Activated naive CD8-positive, alpha-beta T cell treated with anti-CD3 and anti-CD28 coated beads, Interleukin-2, amount 10 ng/mL, durations not matched to agents 7 days and 5 days (primary cell): ENCODE measurements around the gene SMPD2. TPM values are rescaled to one million over a fixed set of nuclear protein-coding genes. Genes with fewer than 3 reads are reported as not detected.

Source experiments
- ATAC-seq: fragments of 150-1000 bp; cut with Tn5 transposase; one replicate; pipeline ENCODE4 v1.10.0; 2021; ENCODE audit warnings: low read depth, moderate library complexity
- POLR2A ChIA-PET: fragments of 350-600 bp; sonication (Branson Sonifier 250); formaldehyde crosslinking; loops from one replicate; lab custom pipeline; 2021; ENCODE audit warnings: antibody characterized with exemption; lab: Charles Lee
- DNase-seq: peaks from one replicate; pipeline ENCODE4 v3.0.0; 2021
- H3K27ac Mint-ChIP-seq: one replicate; pipeline ENCODE4 v1.8.0; 2022; ENCODE audit warnings: mild to moderate bottlenecking, mixed read lengths
- H3K27me3 Mint-ChIP-seq: one replicate; pipeline ENCODE4 v1.8.0; 2022; ENCODE audit warnings: mild to moderate bottlenecking, moderate library complexity, mixed read lengths
- H3K36me3 Mint-ChIP-seq: one replicate; pipeline ENCODE4 v1.8.0; 2021; ENCODE audit warnings: mild to moderate bottlenecking, mixed read lengths
- H3K4me1 Mint-ChIP-seq: one replicate; pipeline ENCODE4 v1.8.0; 2021; ENCODE audit warnings: mixed read lengths
- H3K4me3 Mint-ChIP-seq: one replicate; pipeline ENCODE4 v1.8.0; 2022; ENCODE audit warnings: mild to moderate bottlenecking, moderate library complexity, mixed read lengths
- H3K9me3 Mint-ChIP-seq: one replicate; pipeline ENCODE4 v1.8.0; 2021; ENCODE audit warnings: mixed read lengths
- total RNA-seq, 2 experiments: library from RNA; stranded (reverse); gene quantifications; one replicate each; pipeline ENCODE4 v1.2.3, GENCODE V29; 2021

SMPD2 gene
- total RNA-seq, 2 experiments from 2014 or later = 15.6 to 16.6 TPM

- POLR2A ChIA-PET = no interaction called here
- H3K4me3 Mint-ChIP-seq = no peak overlapping the region
- ATAC-seq = no peak
- no peaks in the 10 kb centered on the region for H3K36me3 Mint-ChIP-seq
- peaks cover 2% of the 10 kb centered on the region for H3K27me3 Mint-ChIP-seq
- no peak for DNase-seq
- peaks cover 3% of the 10 kb centered on the region for H3K4me1 Mint-ChIP-seq
- H3K27ac Mint-ChIP-seq = no peak overlapping the region
- no peaks in the 10 kb centered on the region for H3K9me3 Mint-ChIP-seq
Observed at GRCh38 chr6:109429496-109429895, 11.0 kb upstream of the SMPD2 start.

GRCh38 chr6:109434456-109434855, 6.1 kb upstream of the SMPD2 start:
- H3K27ac Mint-ChIP-seq = no peak overlapping the region
- DNase-seq = no peak
- no peaks in the 10 kb centered on the region for H3K36me3 Mint-ChIP-seq
- POLR2A ChIA-PET = interaction anchor here (0.7 kb wide), 2 partner anchors 57 to 899 kb away, joined by 3 read pairs; no protein-coding TSS in a partner anchor
- ATAC-seq = no peak
- no peaks in the 10 kb centered on the region for H3K9me3 Mint-ChIP-seq
- no peaks in the 10 kb centered on the region for H3K27me3 Mint-ChIP-seq
- no peak overlapping the region for H3K4me3 Mint-ChIP-seq
- H3K4me1 Mint-ChIP-seq = no peaks in the 10 kb centered on the region

GRCh38 chr6:109436041-109436440, 4.5 kb upstream of the SMPD2 start:
- DNase-seq (no peak), ATAC-seq (no peak)
- no peak overlapping the region for H3K4me3 Mint-ChIP-seq
- peaks cover 1% of the 10 kb centered on the region for H3K4me1 Mint-ChIP-seq
- H3K9me3 Mint-ChIP-seq = no peaks in the 10 kb centered on the region
- H3K27ac Mint-ChIP-seq = no peak overlapping the region
- POLR2A ChIA-PET = interaction anchor here (0.7 kb wide), 1 partner anchor 53 kb away, joined by 3 read pairs; no protein-coding TSS in a partner anchor
- no peaks in the 10 kb centered on the region for H3K36me3 Mint-ChIP-seq
- H3K27me3 Mint-ChIP-seq = no peaks in the 10 kb centered on the region

GRCh38 chr6:109441069-109441816, 719 bp downstream of the SMPD2 start:
- H3K4me1 Mint-ChIP-seq = peaks cover 16% of the 10 kb centered on the region
- H3K27ac Mint-ChIP-seq = peak overlapping the region; percentile 80
- H3K9me3 Mint-ChIP-seq = no peaks in the 10 kb centered on the region
- POLR2A ChIA-PET = interaction anchor here (0.6 to 5.7 kb wide), 19 partner anchors 9 to 346 kb away, joined by 3 to 84 read pairs (median 5); partner anchors contain the start of genes CD164, CEP57L1, MICAL1 and SESN1
- no peaks in the 10 kb centered on the region for H3K27me3 Mint-ChIP-seq
- H3K4me3 Mint-ChIP-seq = peak overlapping the region; percentile 93
- peak; percentile 12 for ATAC-seq
- peaks cover 13% of the 10 kb centered on the region for H3K36me3 Mint-ChIP-seq
- DNase-seq = peak; percentile 58

GRCh38 chr6:109442393-109442924, 1.9 kb downstream of the SMPD2 start:
- no peaks in the 10 kb centered on the region for H3K9me3 Mint-ChIP-seq
- no peaks in the 10 kb centered on the region for H3K27me3 Mint-ChIP-seq
- H3K4me1 Mint-ChIP-seq = peaks cover 16% of the 10 kb centered on the region
- no peak for ATAC-seq
- DNase-seq = no peak
- H3K27ac Mint-ChIP-seq = peak overlapping the region; percentile 16
- POLR2A ChIA-PET = interaction anchor here (0.5 to 5.7 kb wide), 12 partner anchors 10 to 348 kb away, joined by 3 to 84 read pairs (median 6); partner anchors contain the start of genes CD164, CEP57L1, MICAL1 and SESN1
- H3K36me3 Mint-ChIP-seq = peaks cover 17% of the 10 kb centered on the region
- H3K4me3 Mint-ChIP-seq = peak overlapping the region; percentile 93

GRCh38 chr6:109443425-109443950, 3.0 kb downstream of the SMPD2 start:
- POLR2A ChIA-PET = interaction anchor here (1.6 to 5.7 kb wide), 3 partner anchors 12 to 61 kb away, joined by 5 to 84 read pairs (median 63); partner anchors contain the start of genes CD164 and MICAL1
- Mint-ChIP-seq H3K36me3 (peaks cover 18% of the 10 kb centered on the region), H3K27ac (no peak overlapping the region), H3K27me3 (no peaks in the 10 kb centered on the region), H3K9me3 (no peaks in the 10 kb centered on the region), H3K4me1 (peaks cover 20% of the 10 kb centered on the region), H3K4me3 (no peak overlapping the region)
- ATAC-seq (no peak), DNase-seq (no peak)

GRCh38 chr6:109445382-109445781, 4.9 kb downstream of the SMPD2 start:
- POLR2A ChIA-PET = interaction anchor here (0.5 to 5.7 kb wide), 3 partner anchors 10 to 33 kb away, joined by 3 to 84 read pairs (median 5); partner anchors contain the start of gene MICAL1
- Mint-ChIP-seq H3K4me3 (no peak overlapping the region), H3K9me3 (no peaks in the 10 kb centered on the region), H3K4me1 (peaks cover 31% of the 10 kb centered on the region), H3K27me3 (no peaks in the 10 kb centered on the region), H3K27ac (peak overlapping the region; percentile 27), H3K36me3 (peaks cover 22% of the 10 kb centered on the region)
- DNase-seq (no peak), ATAC-seq (no peak)

- no peak for DNase-seq
- ATAC-seq = no peak
- Mint-ChIP-seq H3K27me3 (no peaks in the 10 kb centered on the region), H3K4me3 (no peak overlapping the region), H3K36me3 (peaks cover 26% of the 10 kb centered on the region), H3K9me3 (no peaks in the 10 kb centered on the region), H3K27ac (no peak overlapping the region), H3K4me1 (peaks cover 35% of the 10 kb centered on the region)
- POLR2A ChIA-PET = interaction anchor here (1.0 to 2.1 kb wide), 2 partner anchors 9 to 13 kb away, joined by 3 to 5 read pairs; partner anchors contain the start of gene MICAL1
Observed at GRCh38 chr6:109446072-109446471, 5.5 kb downstream of the SMPD2 start.

GRCh38 chr6:109446541-109446940, 6.0 kb downstream of the SMPD2 start:
- DNase-seq (no peak), ATAC-seq (no peak)
- H3K9me3 Mint-ChIP-seq = no peaks in the 10 kb centered on the region
- peaks cover 32% of the 10 kb centered on the region for H3K4me1 Mint-ChIP-seq
- H3K27me3 Mint-ChIP-seq = no peaks in the 10 kb centered on the region
- no peak overlapping the region for H3K4me3 Mint-ChIP-seq
- H3K36me3 Mint-ChIP-seq = peaks cover 27% of the 10 kb centered on the region
- H3K27ac Mint-ChIP-seq = no peak overlapping the region
- POLR2A ChIA-PET = interaction anchor here (1.0 to 2.1 kb wide), 3 partner anchors 9 to 64 kb away, joined by 3 to 5 read pairs (median 4); partner anchors contain the start of gene MICAL1

- Mint-ChIP-seq H3K9me3 (no peaks in the 10 kb centered on the region), H3K27me3 (no peaks in the 10 kb centered on the region), H3K4me1 (peaks cover 33% of the 10 kb centered on the region), H3K36me3 (peaks cover 30% of the 10 kb centered on the region), H3K27ac (no peak overlapping the region), H3K4me3 (no peak overlapping the region)
- no peak for DNase-seq
- POLR2A ChIA-PET = interaction anchor here (1.0 to 2.1 kb wide), 4 partner anchors 8 to 64 kb away, joined by 3 to 5 read pairs (median 4); partner anchors contain the start of genes MICAL1 and ZBTB24
- no peak for ATAC-seq
Observed at GRCh38 chr6:109447087-109447486, 6.6 kb downstream of the SMPD2 start.

- Mint-ChIP-seq H3K36me3 (peaks cover 25% of the 10 kb centered on the region), H3K27me3 (no peaks in the 10 kb centered on the region), H3K4me1 (peaks cover 30% of the 10 kb centered on the region), H3K4me3 (no peak overlapping the region), H3K9me3 (no peaks in the 10 kb centered on the region), H3K27ac (peak overlapping the region; percentile 72)
- ATAC-seq (no peak), DNase-seq (no peak)
- POLR2A ChIA-PET = interaction anchor here (1.0 to 5.8 kb wide), 3 partner anchors 22 to 65 kb away, joined by 3 to 35 read pairs (median 3); partner anchors contain the start of genes CD164 and ZBTB24
Observed at GRCh38 chr6:109447878-109448555, 7.5 kb downstream of the SMPD2 start.

GRCh38 chr6:109448615-109449014, 8.1 kb downstream of the SMPD2 start:
- ATAC-seq (no peak), DNase-seq (no peak)
- Mint-ChIP-seq H3K9me3 (no peaks in the 10 kb centered on the region), H3K4me3 (no peak overlapping the region), H3K4me1 (peaks cover 29% of the 10 kb centered on the region), H3K36me3 (peaks cover 25% of the 10 kb centered on the region), H3K27me3 (no peaks in the 10 kb centered on the region), H3K27ac (peak overlapping the region; percentile 72)
- POLR2A ChIA-PET = interaction anchor here (0.6 to 5.8 kb wide), 2 partner anchors 43 to 66 kb away, joined by 3 to 35 read pairs; partner anchors contain the start of gene CD164
